IMR-90 (cell line): ENCODE results near the gene DYSF. TPM values are rescaled to one million over a fixed set of nuclear protein-coding genes. Genes with fewer than 3 reads are reported as not detected.

Source experiments
- ATAC-seq: fragments of 200-7000 bp; cut with Tn5 transposase; 2 replicates; pipeline ENCODE4 v1.9.1; 2020; ENCODE audit warnings: low read depth, mild to moderate bottlenecking, moderate library complexity
- BruUV-seq: library from RNA; stranded (reverse); fragments of 400-500 nt; replicated peaks from 2 replicates; lab custom pipeline; 2021; lab: Mats Ljungman, UMichigan
- CTCF ChIA-PET: fragments of 300-600 bp; formaldehyde crosslinking; extraction: SDS; loops from one replicate; lab custom pipeline; 2021; ENCODE audit warnings: antibody characterized with exemption; lab: Yijun Ruan, JAX
- POLR2A ChIA-PET: fragments of 300-600 bp; sonication (Branson Sonifier 250); formaldehyde crosslinking; loops from one replicate; lab custom pipeline; 2022; ENCODE audit warnings: antibody characterized with exemption; ENCODE audit not compliant: unreplicated experiment; lab: Charles Lee
- DNase-seq: peaks from one replicate; pipeline ENCODE4 v3.0.0; 2013
- H2AFZ ChIP-seq: replicated peaks from 2 replicates; pipeline ENCODE3; 2013; ENCODE audit warnings: low read length, mild to moderate bottlenecking; ENCODE audit not compliant: poor library complexity
- H2AK5ac ChIP-seq: 2 replicates; pipeline ENCODE4 v1.6.1; 2013; ENCODE audit warnings: low read depth, low read length, inconsistent platforms
- H2AK9ac ChIP-seq: replicated peaks from 2 replicates; pipeline ENCODE3; 2013; ENCODE audit warnings: mild to moderate bottlenecking, low read depth, low read length, moderate library complexity; ENCODE audit not compliant: poor library complexity
- H2BK120ac ChIP-seq: 2 replicates; pipeline ENCODE4 v1.6.1; 2013; ENCODE audit warnings: low read depth, low read length, inconsistent platforms
- H2BK15ac ChIP-seq: 3 replicates; pipeline ENCODE4 v1.6.1; 2013; ENCODE audit warnings: low read depth, low read length, inconsistent platforms
- H2BK20ac ChIP-seq: 2 replicates; pipeline ENCODE4 v1.6.1; 2013; ENCODE audit warnings: low read depth, mild to moderate bottlenecking, inconsistent platforms, low read length, moderate library complexity
- H2BK5ac ChIP-seq: 2 replicates; pipeline ENCODE4 v1.6.1; 2013; ENCODE audit warnings: mild to moderate bottlenecking, low read depth, low read length, inconsistent platforms; ENCODE audit not compliant: poor library complexity, severe bottlenecking
- H3K14ac ChIP-seq: replicated peaks from 2 replicates; pipeline ENCODE4 v1.6.1; 2013; ENCODE audit warnings: low read depth, low read length, inconsistent platforms
- H3K18ac ChIP-seq: 2 replicates; pipeline ENCODE4 v1.6.1; 2013; ENCODE audit warnings: low read depth, low read length, control low read depth
- H3K23ac ChIP-seq: 2 replicates; pipeline ENCODE4 v1.6.1; 2013; ENCODE audit warnings: low read depth, low read length, inconsistent platforms
- H3K27ac ChIP-seq: 2 replicates; pipeline ENCODE4 v1.5.1; 2013; ENCODE audit warnings: mild to moderate bottlenecking, control low read depth, low read length; ENCODE audit not compliant: insufficient read depth
- H3K27me3 ChIP-seq: 2 replicates; pipeline ENCODE4 v1.6.1; 2013; ENCODE audit warnings: low read length; ENCODE audit not compliant: control insufficient read depth, insufficient read depth
- H3K36me3 ChIP-seq: 2 replicates; pipeline ENCODE4 v1.6.1; 2013; ENCODE audit warnings: low read length, mixed read lengths; ENCODE audit not compliant: control insufficient read depth, insufficient read depth
- H3K4ac ChIP-seq: 2 replicates; pipeline ENCODE4 v1.6.1; 2013; ENCODE audit warnings: low read depth, low read length, inconsistent platforms
- H3K4me1 ChIP-seq: 2 replicates; pipeline ENCODE4 v1.6.1; 2013; ENCODE audit warnings: low read length, mixed read lengths; ENCODE audit not compliant: control insufficient read depth, insufficient read depth
- H3K4me2 ChIP-seq: 2 replicates; pipeline ENCODE4 v1.6.1; 2013; ENCODE audit warnings: low read depth, mild to moderate bottlenecking, control low read depth, low read length, moderate library complexity
- H3K4me3 ChIP-seq: 2 replicates; pipeline ENCODE4 v1.5.1; 2013; ENCODE audit warnings: low read depth, mild to moderate bottlenecking, control low read depth, low read length, moderate library complexity; ENCODE audit not compliant: insufficient read depth
- H3K56ac ChIP-seq: 2 replicates; pipeline ENCODE4 v1.6.1; 2013; ENCODE audit warnings: low read length, inconsistent platforms; ENCODE audit not compliant: insufficient read depth; ENCODE audit errors: extremely low read depth
- H3K79me1 ChIP-seq, 2 experiments: 2 replicates each; pipeline ENCODE4 v1.6.1; 2013; ENCODE audit warnings: low read length in 2 of 2, inconsistent platforms in 1 of 2, low read depth in 1 of 2
- H3K9ac ChIP-seq: 2 replicates; pipeline ENCODE4 v1.6.1; 2013; ENCODE audit warnings: low read depth, low read length, control low read depth
- H3K9me1 ChIP-seq: 2 replicates; pipeline ENCODE4 v1.6.1; 2013; ENCODE audit warnings: low read length, inconsistent platforms; ENCODE audit not compliant: insufficient read depth
- H3K9me3 ChIP-seq: 2 replicates; pipeline ENCODE4 v1.6.1; 2013; ENCODE audit warnings: low read length; ENCODE audit not compliant: control insufficient read depth, insufficient read depth
- H4K20me1 ChIP-seq: 2 replicates; pipeline ENCODE4 v1.6.1; 2013; ENCODE audit warnings: low read length, inconsistent platforms; ENCODE audit not compliant: insufficient read depth
- H4K5ac ChIP-seq: 2 replicates; pipeline ENCODE4 v1.6.1; 2013; ENCODE audit warnings: mild to moderate bottlenecking, low read depth, low read length, control low read depth
- H4K8ac ChIP-seq, 2 experiments: 2 replicates each; pipeline ENCODE4 v1.6.1; 2013; ENCODE audit warnings: low read depth in 2 of 2, low read length in 2 of 2, control low read depth in 1 of 2, inconsistent platforms in 1 of 2
- H4K91ac ChIP-seq: 2 replicates; pipeline ENCODE4 v1.6.1; 2013; ENCODE audit warnings: low read depth, low read length, inconsistent platforms; ENCODE audit not compliant: insufficient read depth
- BHLHE40 ChIP-seq: fragments of 150-350 bp; IDR thresholded peaks from 2 replicates; pipeline ENCODE4 v1.6.1; 2016; ENCODE audit warnings: mild to moderate bottlenecking, low read depth, low read length
- CEBPB ChIP-seq: IDR thresholded peaks from 2 replicates; pipeline ENCODE4 v1.6.1; 2012; ENCODE audit warnings: low read depth, low read length, improper control_type of control experiment
- CHD1 ChIP-seq: IDR thresholded peaks from 2 replicates; pipeline ENCODE4 v1.6.1; 2012; ENCODE audit warnings: low read depth, low read length, improper control_type of control experiment
- FOS ChIP-seq: fragments of 150-350 bp; IDR thresholded peaks from 2 replicates; pipeline ENCODE4 v1.6.1; 2016; ENCODE audit warnings: low read depth, low read length
- MAFK ChIP-seq: IDR thresholded peaks from 2 replicates; pipeline ENCODE4 v1.6.1; 2012; ENCODE audit warnings: low read depth, low read length, improper control_type of control experiment
- MAZ ChIP-seq: IDR thresholded peaks from 2 replicates; pipeline ENCODE4 v1.6.1; 2012; ENCODE audit warnings: low read depth, mild to moderate bottlenecking, low read length, improper control_type of control experiment, moderate library complexity, borderline replicate concordance
- MXI1 ChIP-seq: IDR thresholded peaks from 2 replicates; pipeline ENCODE4 v1.6.1; 2012; ENCODE audit warnings: low read depth, mild to moderate bottlenecking, low read length, moderate library complexity, borderline replicate concordance
- NFE2L2 ChIP-seq: fragments of 150-350 bp; IDR thresholded peaks from 2 replicates; pipeline ENCODE4 v1.6.1; 2016; ENCODE audit warnings: low read depth, mild to moderate bottlenecking, low read length
- POLR2A ChIP-seq: IDR thresholded peaks from 2 replicates; pipeline ENCODE4 v1.6.1; 2012; ENCODE audit warnings: mild to moderate bottlenecking, low read depth, low read length
- RAD21 ChIP-seq: IDR thresholded peaks from 2 replicates; pipeline ENCODE4 v1.6.1; 2012; ENCODE audit warnings: low read length, improper control_type of control experiment
- RCOR1 ChIP-seq: IDR thresholded peaks from 2 replicates; pipeline ENCODE4 v1.6.1; 2012; ENCODE audit warnings: mild to moderate bottlenecking, low read length, improper control_type of control experiment; ENCODE audit not compliant: insufficient replicate concordance
- RFX5 ChIP-seq: IDR thresholded peaks from 2 replicates; pipeline ENCODE4 v1.8.0; 2012; ENCODE audit warnings: low read depth, mild to moderate bottlenecking, low read length, moderate library complexity
- SMC3 ChIP-seq: fragments of 150-350 bp; IDR thresholded peaks from 2 replicates; pipeline ENCODE4 v1.6.1; 2016; ENCODE audit warnings: low read depth, mild to moderate bottlenecking, antibody characterized with exemption, low read length, moderate library complexity
- WGBS, 2 experiments: methylation state at CpG; one replicate each; pipeline versions ENCODE4 v1.1.5 to v1.1.7; 2013; ENCODE audit warnings: missing lambda C conversion rate in 2 of 2; ENCODE audit not compliant: insufficient read length in 1 of 2; ENCODE audit errors: extremely low coverage in 2 of 2; 5-methylcytosine and 5-hydroxymethylcytosine counted together
- dilution Hi-C: fragments of 300-500 bp; cut with HindIII; formaldehyde crosslinking; loops from one replicate; pipeline ENCODE4 v1.14.3; 2018; ENCODE audit warnings: low sequenced_read_pairs; ENCODE audit not compliant: unreplicated experiment
- in situ Hi-C: fragments of 300-500 bp; cut with MboI; formaldehyde crosslinking; loops from 3 replicates; pipeline ENCODE4 v1.14.3; 2019; ENCODE audit warnings: low sequenced_read_pairs, inconsistent platforms, mixed read lengths
- intact Hi-C: fragments of 100-400 bp; cut with micrococcal nuclease; formaldehyde crosslinking; loops from 2 replicates; pipeline ENCODE4 v1.10.0; 2022
- polyA plus RNA-seq, 3 experiments: library from polyadenylated mRNA; depleted of rRNA; stranded (reverse); fragments of >200 nt; gene quantifications; 2 replicates each; pipeline ENCODE4 v1.2.3, GENCODE V29; 2012; ENCODE audit warnings: low replicate concordance in 1 of 3
- total RNA-seq: library from RNA; depleted of rRNA; stranded (reverse); fragments of >200 nt; gene quantifications from 2 replicates; pipeline ENCODE4 v1.2.3, GENCODE V29; 2012
- TF ChIP-seq, protein P1 (sequence below): conservative IDR thresholded peaks from 2 replicates; pipeline ENCODE4 v1.5.1; 2012; ENCODE audit warnings: mild to moderate bottlenecking, low read depth, low read length, improper control_type of control experiment
- TF ChIP-seq, protein P2 (sequence below): fragments of 150-350 bp; IDR thresholded peaks from 2 replicates; pipeline ENCODE4 v1.6.1; 2016; ENCODE audit warnings: low read depth, mild to moderate bottlenecking, low read length, moderate library complexity, borderline replicate concordance
- TF ChIP-seq, protein P3 (sequence below): fragments of 150-350 bp; IDR thresholded peaks from 2 replicates; pipeline ENCODE4 v1.6.1; 2017; ENCODE audit warnings: mild to moderate bottlenecking, antibody characterized with exemption, low read length, low read depth

Gene DYSF
- total and polyA plus RNA-seq, 2 of the 4 experiments (the other 2 are of a cell fraction): 0.09 to 0.18 TPM

DNA sequence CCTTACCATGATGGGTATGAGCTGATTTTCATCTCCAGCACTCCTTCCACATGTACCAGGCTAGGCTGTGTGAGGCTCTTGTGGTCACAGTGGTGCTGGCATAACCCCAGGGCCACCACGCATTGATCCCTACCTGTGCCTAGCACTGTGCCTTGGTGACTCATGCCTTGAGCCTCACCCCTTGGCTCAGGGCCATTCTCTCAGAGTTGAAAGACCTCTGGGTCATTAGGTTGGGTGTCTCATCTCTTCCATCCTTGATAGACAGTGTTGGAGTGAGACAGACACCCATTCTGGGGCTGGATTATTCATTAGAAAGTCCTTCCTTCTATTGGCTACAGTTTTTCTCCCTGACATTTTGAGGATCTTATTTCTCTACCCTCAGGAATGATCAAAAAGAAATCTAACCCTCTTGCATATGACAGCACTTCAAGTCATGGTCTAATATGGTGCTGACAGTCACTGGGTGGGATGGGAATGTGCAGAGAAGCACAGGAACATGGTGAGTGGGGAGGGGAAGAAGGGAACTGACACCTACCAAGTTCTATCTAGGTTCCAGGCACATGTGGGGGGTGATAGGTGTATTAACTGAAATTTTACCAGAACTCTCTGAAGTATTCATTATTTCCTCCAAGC lies 41.3 kb downstream of the DYSF start:
- BruUV-seq: no TSS peak
- ATAC-seq: no peak
- Histone ChIP-seq H2BK5ac (no peak overlapping the region), H2AK9ac (no peak overlapping the region), H3K4ac (no peak overlapping the region), H3K9me3 (no peaks in the 10 kb centered on the region; the same call in 1 of the 2 replicates), H3K18ac (no peak overlapping the region), H4K5ac (no peak overlapping the region), H3K4me1 (peaks cover 2% of the 10 kb centered on the region; the same call in 1 of the 2 replicates), H4K20me1 (no peaks in the 10 kb centered on the region), H3K9ac (no peak overlapping the region), H2AK5ac (no peak overlapping the region), H3K27me3 (0 out of 2 replicates have a peak, but pooled peaks cover 2% of the 10 kb centered on the region), H4K8ac (no peak overlapping the region), H3K27ac (no peak overlapping the region), H3K23ac (no peak overlapping the region), H2AFZ (no peak overlapping the region), H2BK15ac (no peak overlapping the region), H3K14ac (no peak overlapping the region), H3K9me1 (peaks cover 3% of the 10 kb centered on the region; the same call in 1 of the 2 replicates), H2BK120ac (no peak overlapping the region), H3K4me3 (no peak overlapping the region), H3K36me3 (no peaks in the 10 kb centered on the region), H2BK20ac (no peak overlapping the region), H3K56ac (no peak overlapping the region), H4K91ac (no peak overlapping the region), H3K4me2 (no peak overlapping the region), H3K79me1 (no peaks in the 10 kb centered on the region)
- in situ Hi-C loops (no loop called here), intact Hi-C loops (no loop called here), dilution Hi-C loops (no loop called here)
- TF ChIP-seq, protein P1, sequence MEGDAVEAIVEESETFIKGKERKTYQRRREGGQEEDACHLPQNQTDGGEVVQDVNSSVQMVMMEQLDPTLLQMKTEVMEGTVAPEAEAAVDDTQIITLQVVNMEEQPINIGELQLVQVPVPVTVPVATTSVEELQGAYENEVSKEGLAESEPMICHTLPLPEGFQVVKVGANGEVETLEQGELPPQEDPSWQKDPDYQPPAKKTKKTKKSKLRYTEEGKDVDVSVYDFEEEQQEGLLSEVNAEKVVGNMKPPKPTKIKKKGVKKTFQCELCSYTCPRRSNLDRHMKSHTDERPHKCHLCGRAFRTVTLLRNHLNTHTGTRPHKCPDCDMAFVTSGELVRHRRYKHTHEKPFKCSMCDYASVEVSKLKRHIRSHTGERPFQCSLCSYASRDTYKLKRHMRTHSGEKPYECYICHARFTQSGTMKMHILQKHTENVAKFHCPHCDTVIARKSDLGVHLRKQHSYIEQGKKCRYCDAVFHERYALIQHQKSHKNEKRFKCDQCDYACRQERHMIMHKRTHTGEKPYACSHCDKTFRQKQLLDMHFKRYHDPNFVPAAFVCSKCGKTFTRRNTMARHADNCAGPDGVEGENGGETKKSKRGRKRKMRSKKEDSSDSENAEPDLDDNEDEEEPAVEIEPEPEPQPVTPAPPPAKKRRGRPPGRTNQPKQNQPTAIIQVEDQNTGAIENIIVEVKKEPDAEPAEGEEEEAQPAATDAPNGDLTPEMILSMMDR: no peak
- TF ChIP-seq MAFK: no peak
- TF ChIP-seq SMC3: no peak
- TF ChIP-seq, protein P2, sequence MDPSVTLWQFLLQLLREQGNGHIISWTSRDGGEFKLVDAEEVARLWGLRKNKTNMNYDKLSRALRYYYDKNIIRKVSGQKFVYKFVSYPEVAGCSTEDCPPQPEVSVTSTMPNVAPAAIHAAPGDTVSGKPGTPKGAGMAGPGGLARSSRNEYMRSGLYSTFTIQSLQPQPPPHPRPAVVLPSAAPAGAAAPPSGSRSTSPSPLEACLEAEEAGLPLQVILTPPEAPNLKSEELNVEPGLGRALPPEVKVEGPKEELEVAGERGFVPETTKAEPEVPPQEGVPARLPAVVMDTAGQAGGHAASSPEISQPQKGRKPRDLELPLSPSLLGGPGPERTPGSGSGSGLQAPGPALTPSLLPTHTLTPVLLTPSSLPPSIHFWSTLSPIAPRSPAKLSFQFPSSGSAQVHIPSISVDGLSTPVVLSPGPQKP: no peak
- TF ChIP-seq RFX5: no peak
- TF ChIP-seq, protein P3, sequence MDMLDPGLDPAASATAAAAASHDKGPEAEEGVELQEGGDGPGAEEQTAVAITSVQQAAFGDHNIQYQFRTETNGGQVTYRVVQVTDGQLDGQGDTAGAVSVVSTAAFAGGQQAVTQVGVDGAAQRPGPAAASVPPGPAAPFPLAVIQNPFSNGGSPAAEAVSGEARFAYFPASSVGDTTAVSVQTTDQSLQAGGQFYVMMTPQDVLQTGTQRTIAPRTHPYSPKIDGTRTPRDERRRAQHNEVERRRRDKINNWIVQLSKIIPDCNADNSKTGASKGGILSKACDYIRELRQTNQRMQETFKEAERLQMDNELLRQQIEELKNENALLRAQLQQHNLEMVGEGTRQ: no peak
- no peak for TF ChIP-seq CHD1
- no peak for TF ChIP-seq MAZ
- TF ChIP-seq CEBPB: no peak
- no peak for TF ChIP-seq RAD21
- no peak for TF ChIP-seq RCOR1
- TF ChIP-seq FOS: no peak
- TF ChIP-seq BHLHE40: no peak
- no peak for TF ChIP-seq MXI1
- no peak for TF ChIP-seq NFE2L2
- TF ChIP-seq POLR2A: no peak
- ChIA-PET POLR2A (no interaction called here), CTCF (no interaction called here)
- 100% methylated on average over 1 of the region's 1 CpG; no CpG with 5 or more reads in 1 of the 2 experiments for WGBS, 2 experiments
- no peak for DNase-seq
